ENCODE measurements around the gene ARHGAP10. TPM values are rescaled to one million over a fixed set of nuclear protein-coding genes. Genes with fewer than 3 reads are reported as not detected.

ARHGAP10 gene
- total RNA-seq, 1 donor from 2014 or later: 4.6 TPM

DNA sequence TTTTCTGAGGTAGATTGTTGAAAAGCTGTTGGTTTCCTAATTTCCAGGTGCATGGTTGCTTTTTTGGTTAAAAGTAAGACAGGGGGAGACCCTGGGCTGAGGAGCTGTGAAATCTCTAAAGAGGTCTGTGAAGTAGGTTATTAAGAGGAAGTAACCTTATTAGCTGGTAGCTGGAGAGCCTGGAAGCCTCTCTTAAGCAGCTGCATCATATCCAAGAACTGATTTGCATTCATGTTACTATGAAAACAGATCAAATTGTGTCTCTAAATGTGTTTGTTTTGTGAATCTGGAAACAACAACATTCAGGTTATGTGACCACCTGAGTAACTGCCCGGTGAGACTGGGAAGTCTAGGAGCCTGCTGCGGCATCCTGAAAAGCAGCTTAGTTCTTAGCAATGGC, 54.1 kb downstream of the ARHGAP10 start:
- TF ChIP-seq, protein P1, sequence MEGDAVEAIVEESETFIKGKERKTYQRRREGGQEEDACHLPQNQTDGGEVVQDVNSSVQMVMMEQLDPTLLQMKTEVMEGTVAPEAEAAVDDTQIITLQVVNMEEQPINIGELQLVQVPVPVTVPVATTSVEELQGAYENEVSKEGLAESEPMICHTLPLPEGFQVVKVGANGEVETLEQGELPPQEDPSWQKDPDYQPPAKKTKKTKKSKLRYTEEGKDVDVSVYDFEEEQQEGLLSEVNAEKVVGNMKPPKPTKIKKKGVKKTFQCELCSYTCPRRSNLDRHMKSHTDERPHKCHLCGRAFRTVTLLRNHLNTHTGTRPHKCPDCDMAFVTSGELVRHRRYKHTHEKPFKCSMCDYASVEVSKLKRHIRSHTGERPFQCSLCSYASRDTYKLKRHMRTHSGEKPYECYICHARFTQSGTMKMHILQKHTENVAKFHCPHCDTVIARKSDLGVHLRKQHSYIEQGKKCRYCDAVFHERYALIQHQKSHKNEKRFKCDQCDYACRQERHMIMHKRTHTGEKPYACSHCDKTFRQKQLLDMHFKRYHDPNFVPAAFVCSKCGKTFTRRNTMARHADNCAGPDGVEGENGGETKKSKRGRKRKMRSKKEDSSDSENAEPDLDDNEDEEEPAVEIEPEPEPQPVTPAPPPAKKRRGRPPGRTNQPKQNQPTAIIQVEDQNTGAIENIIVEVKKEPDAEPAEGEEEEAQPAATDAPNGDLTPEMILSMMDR (IDR thresholded peaks at IDR 0.05; ENCODE audit: unreplicated experiment): no peak
- no peak for DNase-seq (ENCODE audit: low spot score)
- no peak overlapping the region for H3K27ac Mint-ChIP-seq (ENCODE audit: unreplicated experiment)
- H3K27me3 Mint-ChIP-seq (ENCODE audit: unreplicated experiment): no peaks in the 10 kb centered on the region
- H3K36me3 Mint-ChIP-seq (ENCODE audit: low read depth, unreplicated experiment): no peaks in the 10 kb centered on the region
- H3K9me3 Mint-ChIP-seq (ENCODE audit: unreplicated experiment): no peaks in the 10 kb centered on the region
- no peaks in the 10 kb centered on the region for H3K4me1 Mint-ChIP-seq (ENCODE audit: unreplicated experiment)
- no peak overlapping the region for H3K4me3 Mint-ChIP-seq (ENCODE audit: unreplicated experiment)

DNA sequence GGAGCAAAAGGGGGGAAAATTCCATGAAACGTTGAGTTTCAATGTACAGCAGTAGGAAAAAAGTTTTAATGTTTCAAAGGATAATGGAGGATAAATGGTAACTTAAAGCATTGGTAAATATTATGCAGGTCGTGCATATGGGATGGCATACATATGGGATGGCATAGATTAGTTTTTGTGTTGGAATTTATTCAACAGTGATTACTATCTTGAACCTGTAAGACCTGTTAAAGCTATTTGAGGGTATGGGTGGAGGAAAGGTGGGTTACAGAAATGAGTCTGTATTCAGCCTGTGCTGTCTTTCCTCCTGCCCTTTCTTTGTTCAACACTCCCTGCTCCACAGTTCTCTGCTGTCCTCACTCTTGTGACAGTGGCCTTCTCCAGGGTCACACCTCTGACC, 54.6 kb downstream of the ARHGAP10 start:
- H3K4me1 Mint-ChIP-seq (ENCODE audit: unreplicated experiment): no peaks in the 10 kb centered on the region
- no peaks in the 10 kb centered on the region for H3K36me3 Mint-ChIP-seq (ENCODE audit: low read depth, unreplicated experiment)

DNA sequence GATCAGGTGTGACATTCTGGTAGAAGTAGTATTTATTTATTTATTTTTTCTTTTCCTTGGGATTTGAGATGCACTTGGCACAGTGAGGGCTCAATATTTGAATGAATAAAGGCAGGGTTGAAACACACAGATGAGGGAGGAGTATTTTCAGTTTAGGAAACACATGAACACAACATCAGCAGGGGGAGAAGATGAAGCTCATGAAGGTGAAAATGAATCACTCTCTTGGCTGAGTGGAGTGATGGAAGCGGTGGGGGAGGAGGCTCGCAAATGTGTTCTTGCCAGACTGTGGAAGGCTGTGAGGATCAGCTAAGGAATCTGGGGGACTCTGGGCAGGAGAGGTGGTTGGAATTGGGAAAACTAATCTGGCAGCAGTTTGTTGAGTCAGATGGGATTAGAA, 55.3 kb downstream of the ARHGAP10 start:
- H3K9me3 Mint-ChIP-seq (ENCODE audit: unreplicated experiment): no peaks in the 10 kb centered on the region
- H3K4me3 Mint-ChIP-seq (ENCODE audit: unreplicated experiment): no peak overlapping the region
- no peaks in the 10 kb centered on the region for H3K27me3 Mint-ChIP-seq (ENCODE audit: unreplicated experiment)
- DNase-seq (ENCODE audit: low spot score): no peak
- TF ChIP-seq, protein P1 (IDR thresholded peaks at IDR 0.05; ENCODE audit: unreplicated experiment): no peak
- H3K36me3 Mint-ChIP-seq (ENCODE audit: low read depth, unreplicated experiment): no peaks in the 10 kb centered on the region
- H3K4me1 Mint-ChIP-seq (ENCODE audit: unreplicated experiment): no peaks in the 10 kb centered on the region
- no peak overlapping the region for H3K27ac Mint-ChIP-seq (ENCODE audit: unreplicated experiment)

More for the DNA sequence above, 54.6 kb downstream of the ARHGAP10 start:
- DNase-seq (ENCODE audit: low spot score): no peak
- no peak overlapping the region for H3K4me3 Mint-ChIP-seq (ENCODE audit: unreplicated experiment)
- H3K27me3 Mint-ChIP-seq (ENCODE audit: unreplicated experiment): no peaks in the 10 kb centered on the region
- H3K9me3 Mint-ChIP-seq (ENCODE audit: unreplicated experiment): no peaks in the 10 kb centered on the region
- TF ChIP-seq, protein P1 (IDR thresholded peaks at IDR 0.05; ENCODE audit: unreplicated experiment): no peak
- H3K27ac Mint-ChIP-seq (ENCODE audit: unreplicated experiment): no peak overlapping the region

DNA sequence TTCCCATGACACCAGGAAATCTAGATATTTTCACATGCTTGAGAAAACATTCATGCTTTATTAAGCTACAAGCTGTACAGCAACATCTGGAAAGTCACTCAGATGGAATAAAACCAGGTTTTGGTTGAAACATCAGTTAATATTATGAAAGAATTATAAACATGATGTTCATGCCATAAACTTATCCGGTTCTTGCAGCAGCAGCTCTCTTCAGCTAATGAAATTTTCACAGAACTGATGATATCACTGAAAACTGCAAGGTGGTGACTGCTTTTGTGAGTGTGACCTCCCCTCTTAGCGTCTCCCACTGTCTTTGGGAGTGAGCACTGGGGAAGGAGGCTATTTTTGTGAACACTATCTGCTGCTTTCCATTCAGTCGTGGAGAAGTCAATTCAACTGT, 56.9 kb downstream of the ARHGAP10 start:
- Mint-ChIP-seq H3K36me3 (ENCODE audit: low read depth, unreplicated experiment) (no peaks in the 10 kb centered on the region), H3K27me3 (ENCODE audit: unreplicated experiment) (no peaks in the 10 kb centered on the region), H3K9me3 (ENCODE audit: unreplicated experiment) (no peaks in the 10 kb centered on the region), H3K4me3 (ENCODE audit: unreplicated experiment) (no peak overlapping the region), H3K27ac (ENCODE audit: unreplicated experiment) (no peak overlapping the region), H3K4me1 (ENCODE audit: unreplicated experiment) (no peaks in the 10 kb centered on the region)
- DNase-seq (ENCODE audit: low spot score): no peak
- TF ChIP-seq, protein P1 (IDR thresholded peaks at IDR 0.05; ENCODE audit: unreplicated experiment): no peak

DNA sequence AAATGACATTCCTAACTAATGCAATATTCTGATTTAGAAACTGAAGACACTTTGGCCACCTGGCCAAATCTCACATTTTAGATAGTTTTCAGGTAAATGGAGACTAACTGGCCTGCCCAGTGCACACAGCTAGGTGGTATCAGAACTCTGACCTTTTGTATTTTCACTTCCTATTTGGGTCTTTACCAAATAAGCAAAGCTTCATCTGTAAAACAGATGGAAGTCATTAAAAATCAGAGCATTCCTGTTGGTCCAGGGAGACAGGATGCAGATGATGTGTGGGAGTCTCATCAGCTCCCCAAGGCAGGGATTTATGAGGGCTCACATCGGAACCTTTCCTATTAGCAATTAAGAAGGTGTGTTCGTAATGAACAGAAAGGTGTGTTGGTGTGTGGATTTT, 57.7 kb downstream of the ARHGAP10 start:
- H3K36me3 Mint-ChIP-seq (ENCODE audit: low read depth, unreplicated experiment): no peaks in the 10 kb centered on the region
- no peaks in the 10 kb centered on the region for H3K9me3 Mint-ChIP-seq (ENCODE audit: unreplicated experiment)
- no peak overlapping the region for H3K27ac Mint-ChIP-seq (ENCODE audit: unreplicated experiment)
- H3K27me3 Mint-ChIP-seq (ENCODE audit: unreplicated experiment): no peaks in the 10 kb centered on the region
- no peaks in the 10 kb centered on the region for H3K4me1 Mint-ChIP-seq (ENCODE audit: unreplicated experiment)
- no peak overlapping the region for H3K4me3 Mint-ChIP-seq (ENCODE audit: unreplicated experiment)
- DNase-seq (ENCODE audit: low spot score): no peak
- TF ChIP-seq, protein P1 (IDR thresholded peaks at IDR 0.05; ENCODE audit: unreplicated experiment): no peak

Data from endothelial cell (in vitro differentiated cells).